OCI-LY7 (cell line): ENCODE measurements around the gene CFLAR. TPM values are rescaled to one million over a fixed set of nuclear protein-coding genes. Genes with fewer than 3 reads are reported as not detected.

ENCODE experiments used
- BruUV-seq: library from RNA; stranded (reverse); fragments of 400-500 nt; replicated peaks from 2 replicates; lab custom pipeline; 2021; lab: Mats Ljungman, UMichigan
- CTCF ChIA-PET: fragments of 300-600 bp; sonication (Branson Sonifier 250); formaldehyde crosslinking; loops from one replicate; lab custom pipeline; 2022; ENCODE audit warnings: antibody characterized with exemption; ENCODE audit not compliant: unreplicated experiment; lab: Charles Lee
- POLR2A ChIA-PET: fragments of 300-600 bp; sonication (Branson Sonifier 250); formaldehyde crosslinking; loops from one replicate; lab custom pipeline; 2022; ENCODE audit warnings: antibody characterized with exemption; lab: Charles Lee
- DNase-seq: peaks from one replicate; pipeline ENCODE4 v3.0.0-alpha.2; 2015; ENCODE audit warnings: low spot score
- H2AFZ ChIP-seq: fragments of 200-600 bp; sonication (generic), shearing (Covaris generic); 2 replicates; pipeline ENCODE4 v1.6.1; 2014; ENCODE audit warnings: mild to moderate bottlenecking, antibody characterized with exemption, low read length, moderate library complexity
- H3K27ac ChIP-seq: fragments of 200-600 bp; sonication (generic); 2 replicates; pipeline ENCODE4 v1.5.1; 2014; ENCODE audit warnings: mixed run types, low read depth, mild to moderate bottlenecking, moderate library complexity, low read length, inconsistent platforms; ENCODE audit not compliant: poor library complexity, severe bottlenecking
- H3K36me3 ChIP-seq: fragments of 200-600 bp; sonication (generic); 2 replicates; pipeline ENCODE4 v1.6.1; 2014; ENCODE audit warnings: mild to moderate bottlenecking, antibody characterized with exemption, low read length, moderate library complexity, mixed read lengths; ENCODE audit not compliant: insufficient read depth
- H3K4me1 ChIP-seq: fragments of 200-600 bp; sonication (generic); 2 replicates; pipeline ENCODE4 v1.5.1; 2014; ENCODE audit warnings: mild to moderate bottlenecking, low read length; ENCODE audit not compliant: insufficient read depth, poor library complexity, severe bottlenecking
- H3K4me2 ChIP-seq: fragments of 200-600 bp; sonication (generic); 2 replicates; pipeline ENCODE4 v1.6.1; 2014; ENCODE audit warnings: mild to moderate bottlenecking, low read length
- H3K4me3 ChIP-seq: fragments of 200-600 bp; sonication (generic); 2 replicates; pipeline ENCODE4 v1.5.1; 2014; ENCODE audit warnings: mild to moderate bottlenecking, low read depth, low read length; ENCODE audit not compliant: poor library complexity, severe bottlenecking
- H3K79me2 ChIP-seq: fragments of 200-600 bp; sonication (generic); 2 replicates; pipeline ENCODE4 v1.6.1; 2016; ENCODE audit warnings: low read depth, mild to moderate bottlenecking, low read length, moderate library complexity, mixed read lengths; ENCODE audit not compliant: insufficient read depth
- H3K9me2 ChIP-seq: fragments of 200-600 bp; sonication (generic); 2 replicates; pipeline ENCODE4 v1.6.1; 2016; ENCODE audit warnings: mild to moderate bottlenecking, low read length, mixed read lengths; ENCODE audit not compliant: insufficient read depth
- H3K9me3 ChIP-seq: fragments of 200-600 bp; sonication (generic); 2 replicates; pipeline ENCODE4 v1.6.1; 2014; ENCODE audit warnings: mild to moderate bottlenecking, mixed run types, low read length, mixed read lengths
- H4K20me1 ChIP-seq: fragments of 200-600 bp; sonication (generic); 2 replicates; pipeline ENCODE4 v1.6.1; 2014; ENCODE audit warnings: mild to moderate bottlenecking, antibody characterized with exemption, low read length, moderate library complexity, mixed read lengths; ENCODE audit not compliant: insufficient read depth
- EZH2phosphoT487 ChIP-seq: fragments of 200-600 bp; sonication (generic); IDR thresholded peaks from 2 replicates; pipeline ENCODE4 v1.6.1; 2018; ENCODE audit warnings: low read depth, borderline replicate concordance, mild to moderate bottlenecking, mixed run types, antibody characterized with exemption, low read length, moderate library complexity, mixed read lengths
- intact Hi-C: fragments of 100-400 bp; cut with micrococcal nuclease; formaldehyde crosslinking; loops from one replicate; pipeline ENCODE4 v1.10.0; 2022; ENCODE audit not compliant: unreplicated experiment
- total RNA-seq, 2 experiments: library from RNA; depleted of rRNA in 1 of 2; stranded (reverse); fragments of >200 nt in 1 of 2; shearing (Covaris generic) in 1 of 2; gene quantifications; 2 replicates each; pipeline ENCODE4 v1.2.3, GENCODE V29; 2014 to 2022
- TF ChIP-seq, protein P1 (sequence below): fragments of 200-600 bp; sonication (generic); conservative IDR thresholded peaks from 2 replicates; pipeline ENCODE4 v1.5.1; 2014; ENCODE audit warnings: mild to moderate bottlenecking, antibody characterized with exemption, low read length, moderate library complexity, mixed read lengths

The CFLAR gene
- total RNA-seq, 2 experiments from 2014 or later, result 42.8 to 82.5 TPM

- BruUV-seq, result no TSS peak
- CTCF ChIA-PET, result no interaction called here
- TF ChIP-seq EZH2phosphoT487, result no peak
- TF ChIP-seq, protein P1, sequence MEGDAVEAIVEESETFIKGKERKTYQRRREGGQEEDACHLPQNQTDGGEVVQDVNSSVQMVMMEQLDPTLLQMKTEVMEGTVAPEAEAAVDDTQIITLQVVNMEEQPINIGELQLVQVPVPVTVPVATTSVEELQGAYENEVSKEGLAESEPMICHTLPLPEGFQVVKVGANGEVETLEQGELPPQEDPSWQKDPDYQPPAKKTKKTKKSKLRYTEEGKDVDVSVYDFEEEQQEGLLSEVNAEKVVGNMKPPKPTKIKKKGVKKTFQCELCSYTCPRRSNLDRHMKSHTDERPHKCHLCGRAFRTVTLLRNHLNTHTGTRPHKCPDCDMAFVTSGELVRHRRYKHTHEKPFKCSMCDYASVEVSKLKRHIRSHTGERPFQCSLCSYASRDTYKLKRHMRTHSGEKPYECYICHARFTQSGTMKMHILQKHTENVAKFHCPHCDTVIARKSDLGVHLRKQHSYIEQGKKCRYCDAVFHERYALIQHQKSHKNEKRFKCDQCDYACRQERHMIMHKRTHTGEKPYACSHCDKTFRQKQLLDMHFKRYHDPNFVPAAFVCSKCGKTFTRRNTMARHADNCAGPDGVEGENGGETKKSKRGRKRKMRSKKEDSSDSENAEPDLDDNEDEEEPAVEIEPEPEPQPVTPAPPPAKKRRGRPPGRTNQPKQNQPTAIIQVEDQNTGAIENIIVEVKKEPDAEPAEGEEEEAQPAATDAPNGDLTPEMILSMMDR, result no peak
- no peaks in the 10 kb centered on the region for H3K79me2 ChIP-seq
- no peak for DNase-seq
- intact Hi-C loops, result no loop called here
- H3K4me2 ChIP-seq, result no peak overlapping the region
- no peak overlapping the region for H3K27ac ChIP-seq
- no peak overlapping the region for H2AFZ ChIP-seq
- no peaks in the 10 kb centered on the region for H3K9me3 ChIP-seq
- POLR2A ChIA-PET, result interaction anchor here (0.6 kb wide), 1 partner anchor 198 kb away, joined by 3 read pairs; no protein-coding TSS in a partner anchor
- no peaks in the 10 kb centered on the region for H3K36me3 ChIP-seq
- H3K9me2 ChIP-seq, result no peaks in the 10 kb centered on the region
- H3K4me3 ChIP-seq, result no peak overlapping the region
- peaks cover 10% of the 10 kb centered on the region for H3K4me1 ChIP-seq
- H4K20me1 ChIP-seq, result no peaks in the 10 kb centered on the region
Observed at GRCh38 chr2:201199847-201200246, 83.9 kb downstream of the CFLAR start.

DNA sequence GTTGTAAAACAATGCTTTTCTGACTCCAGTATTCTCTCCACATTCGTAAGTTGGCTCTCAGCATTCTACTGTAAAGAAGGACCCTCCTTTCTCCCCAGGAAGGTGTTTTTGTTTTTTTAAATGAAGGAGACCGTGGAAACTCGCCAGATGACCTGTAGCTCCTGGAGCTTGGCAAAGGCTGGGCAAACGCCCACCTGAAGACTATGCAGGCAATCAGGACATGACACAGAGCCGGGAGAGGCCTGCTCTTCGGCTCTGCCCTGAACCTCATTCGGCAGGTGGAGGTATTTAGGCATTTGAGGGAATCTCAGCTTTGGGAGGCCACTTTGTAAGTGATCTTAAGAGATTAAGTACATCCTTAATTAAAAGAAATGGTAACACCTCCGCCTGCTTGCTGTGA lies 84.4 kb downstream of the CFLAR start:
- no peaks in the 10 kb centered on the region for H3K9me3 ChIP-seq
- H3K79me2 ChIP-seq, result no peaks in the 10 kb centered on the region
- H2AFZ ChIP-seq, result no peak overlapping the region
- H3K36me3 ChIP-seq, result no peaks in the 10 kb centered on the region
- ChIA-PET CTCF (no interaction called here), POLR2A (interaction anchor here (0.6 to 1.1 kb wide), 2 partner anchors 143 to 198 kb away, joined by 3 read pairs; no protein-coding TSS in a partner anchor)
- peaks cover 14% of the 10 kb centered on the region for H3K4me1 ChIP-seq
- intact Hi-C loops, result no loop called here
- TF ChIP-seq, protein P1, result no peak
- no peak for TF ChIP-seq EZH2phosphoT487
- no peak overlapping the region for H3K4me2 ChIP-seq
- no peak overlapping the region for H3K4me3 ChIP-seq
- H4K20me1 ChIP-seq, result no peaks in the 10 kb centered on the region
- no peak for DNase-seq
- no peak overlapping the region for H3K27ac ChIP-seq
- H3K9me2 ChIP-seq, result no peaks in the 10 kb centered on the region
- no TSS peak for BruUV-seq

GRCh38 chr2:201201371-201201770 lies 85.4 kb downstream of the CFLAR start:
- no TSS peak for BruUV-seq
- Histone ChIP-seq H3K4me1 (peaks cover 14% of the 10 kb centered on the region), H3K9me2 (no peaks in the 10 kb centered on the region), H3K36me3 (no peaks in the 10 kb centered on the region), H2AFZ (no peak overlapping the region), H3K79me2 (no peaks in the 10 kb centered on the region), H4K20me1 (no peaks in the 10 kb centered on the region), H3K9me3 (no peaks in the 10 kb centered on the region), H3K4me2 (no peak overlapping the region), H3K4me3 (no peak overlapping the region), H3K27ac (no peak overlapping the region)
- CTCF ChIA-PET, result no interaction called here
- intact Hi-C loops, result no loop called here
- TF ChIP-seq, protein P1, result no peak
- no peak for TF ChIP-seq EZH2phosphoT487
- POLR2A ChIA-PET, result interaction anchor here (1.1 kb wide), 1 partner anchor 144 kb away, joined by 3 read pairs; no protein-coding TSS in a partner anchor
- no peak for DNase-seq
